Measurements from ENCODE around the gene RABEPK. TPM values are rescaled to one million over a fixed set of nuclear protein-coding genes. Genes with fewer than 3 reads are reported as not detected.
A peak's percentile ranks its signal among the peaks of the same experiment; 100 is the strongest.

RABEPK gene
- total and polyA plus RNA-seq, 11 donors = 7.4 to 31.1 (median 10.6) TPM

DNA sequence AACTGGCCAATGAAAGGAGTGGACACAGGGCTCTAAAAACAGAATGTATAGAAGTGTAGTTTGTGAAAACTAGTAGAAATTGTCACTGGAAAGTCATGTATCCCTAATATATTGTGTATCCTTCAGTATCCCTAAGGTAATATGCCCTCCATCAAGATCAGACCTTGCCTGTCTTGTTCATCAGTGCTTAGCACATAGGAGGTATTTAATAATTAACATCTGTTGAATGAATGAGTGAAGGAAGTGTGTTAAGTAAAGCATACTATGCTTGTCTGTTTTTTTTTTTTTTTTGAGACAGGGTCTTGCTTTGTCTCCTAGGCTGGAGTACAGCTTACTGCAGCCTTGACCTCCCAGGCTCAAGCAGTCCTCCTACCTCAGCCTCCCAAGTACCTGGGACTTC is 77.1 kb downstream of the RABEPK start:
- no peak overlapping the region for H3K27ac ChIP-seq
- H3K4me3 ChIP-seq = no peak overlapping the region
- TF ChIP-seq POLR2A (IDR thresholded peaks at IDR 0.05) (no peak), CTCF (IDR thresholded peaks at IDR 0.05) (no peak)
- no peaks in the 10 kb centered on the region for H3K9me3 ChIP-seq
- DNase-seq (no peak), ATAC-seq (no peak)
- H3K27me3 ChIP-seq = no peaks in the 10 kb centered on the region
- peaks cover 0 to 6% (median 0%) of the 10 kb centered on the region in 9 donors for H3K36me3 ChIP-seq
- intact Hi-C loops (cut with DNase I) = no loop called here
- H3K4me1 ChIP-seq = peaks cover 0 to 27% (median 4%) of the 10 kb centered on the region in 12 donors

GRCh38 chr9:125280945-125281344 is 80.6 kb downstream of the RABEPK start:
- peaks cover 0 to 6% (median 0%) of the 10 kb centered on the region in 9 donors for H3K36me3 ChIP-seq
- intact Hi-C loops (cut with DNase I) = no loop called here
- no peaks in the 10 kb centered on the region for H3K9me3 ChIP-seq
- H3K4me1 ChIP-seq = peaks cover 0 to 13% (median 5%) of the 10 kb centered on the region in 12 donors
- TF ChIP-seq POLR2A (IDR thresholded peaks at IDR 0.05) = no peak
- TF ChIP-seq CTCF (IDR thresholded peaks at IDR 0.05) = no peak
- H3K27me3 ChIP-seq = no peaks in the 10 kb centered on the region
- H3K4me3 ChIP-seq = no peak overlapping the region
- 45 to 63% (median 56%) methylated on average over 4 of the region's 4 CpGs for WGBS, 4 donors
- no peak for ATAC-seq
- peak overlapping the region in 1 of 12 donors; percentile 6 for H3K27ac ChIP-seq
- no peak for DNase-seq

Other genes starting within 250 kb of the RABEPK start
- 1 to 10 TPM; 1.8 to 5.3 (median 4.0) TPM for gene SCAI, start 57.0 kb upstream of the RABEPK start, total RNA-seq
- gene SCAI, start 57.0 kb upstream of the RABEPK start, polyA plus RNA-seq = 1 to 10 TPM; 1.4 to 1.6 TPM
- 10 to 100 TPM; 26.6 to 40.7 (median 37.7) TPM for gene PPP6C, start 10.7 kb upstream of the RABEPK start, total RNA-seq
- 10 to 100 TPM; 12.0 to 25.2 TPM for gene PPP6C, start 10.7 kb upstream of the RABEPK start, polyA plus RNA-seq
- gene HSPA5, start 40.8 kb downstream of the RABEPK start, total RNA-seq = 100 to 1,000 TPM; 110 to 383 (median 242) TPM
- gene HSPA5, start 40.8 kb downstream of the RABEPK start, polyA plus RNA-seq = 1,000 to 10,000 TPM in 1 of 2 donors, 10 to 100 TPM in 1; 89.2 to 1,101 TPM
- 10 to 100 TPM; 25.9 to 45.5 (median 32.7) TPM for gene GAPVD1, start 61.3 kb downstream of the RABEPK start, total RNA-seq
- 10 to 100 TPM in 1 of 2 donors, 1 to 10 TPM in 1; 7.2 to 18.6 TPM for gene GAPVD1, start 61.3 kb downstream of the RABEPK start, polyA plus RNA-seq

All from heart left ventricle (tissue), 16 donors.